HepG2 (cell line): Measurements from ENCODE around the gene PYGO1. TPM values are rescaled to one million over a fixed set of nuclear protein-coding genes. Genes with fewer than 3 reads are reported as not detected.

Source experiments
- ATAC-seq: fragments of 200-7000 bp; cut with Tn5 transposase; 3 replicates; pipeline ENCODE4 v1.9.1; 2020; ENCODE audit warnings: mild to moderate bottlenecking, moderate library complexity
- BruUV-seq: library from RNA; stranded (reverse); fragments of 400-500 nt; replicated peaks from 2 replicates; lab custom pipeline; 2021; lab: Mats Ljungman, UMichigan
- CTCF ChIA-PET: fragments of 300-600 bp; formaldehyde crosslinking; extraction: SDS; loops from one replicate; lab custom pipeline; 2021; ENCODE audit warnings: low total read pairs, inconsistent platforms, low intra/inter-chr PET ratio; lab: Yijun Ruan, JAX
- POLR2A ChIA-PET: fragments of 350-600 bp; sonication (Branson Sonifier 250); formaldehyde crosslinking; loops from one replicate; lab custom pipeline; 2020; ENCODE audit warnings: antibody characterized with exemption, inconsistent platforms; lab: Yijun Ruan, JAX
- DNase-seq: peaks from one replicate; pipeline ENCODE4 v3.0.0-alpha.2; 2015; ENCODE audit warnings: low spot score
- FAIRE-seq: peaks from 3 replicates; lab custom pipeline; 2011; peaks lifted over from hg19 to GRCh38; lab: Jason Lieb, UNC
- H2AFZ ChIP-seq: one replicate; pipeline ENCODE4 v1.6.1; 2011; ENCODE audit warnings: low read length, inconsistent platforms
- H3K27ac ChIP-seq: fragments of 300-600 bp; 3 replicates; pipeline ENCODE4 v1.8.0; 2011; ENCODE audit warnings: mixed run types, mild to moderate bottlenecking, mixed read lengths, low read length, inconsistent platforms; ENCODE audit not compliant: insufficient read depth; ENCODE audit errors: extremely low read length
- H3K27me3 ChIP-seq, 2 experiments: fragments of 200-600 bp in 1 of 2; 2 replicates in 1 of 2; 3 replicates in 1 of 2; pipeline versions ENCODE4 v1.6.0 to v1.8.0; 2011; ENCODE audit warnings: low read length in 2 of 2, mild to moderate bottlenecking in 2 of 2, moderate library complexity in 2 of 2, inconsistent platforms in 1 of 2; ENCODE audit not compliant: insufficient read depth in 2 of 2, control insufficient read depth in 1 of 2
- H3K36me3 ChIP-seq, 2 experiments: fragments of 200-600 bp in 1 of 2; replicated peaks in 1 of 2; 2 replicates in 1 of 2; 3 replicates in 1 of 2; pipeline versions ENCODE4 v1.5.1 to v1.8.0; 2011; ENCODE audit warnings: low read length in 2 of 2, inconsistent platforms in 1 of 2; ENCODE audit not compliant: insufficient read depth in 2 of 2, control insufficient read depth in 1 of 2
- H3K4me1 ChIP-seq: 2 replicates; pipeline ENCODE4 v1.5.1; 2012; ENCODE audit warnings: low read length, inconsistent platforms; ENCODE audit not compliant: insufficient read depth
- H3K4me2 ChIP-seq: 2 replicates; pipeline ENCODE4 v1.6.0; 2011; ENCODE audit warnings: low read depth, low read length, inconsistent platforms
- H3K4me3 ChIP-seq, 3 experiments: fragments of 200-600 bp in 1 of 3; sonication (generic), shearing (Covaris generic) in 1 of 3; replicated peaks in 1 of 3; 2 replicates each; pipeline ENCODE4 v1.5.1; 2011 to 2016; ENCODE audit warnings: low read length in 3 of 3, inconsistent platforms in 2 of 3, low read depth in 2 of 3, mild to moderate bottlenecking in 2 of 3, control low read depth in 1 of 3, mixed read lengths in 1 of 3; ENCODE audit not compliant: insufficient read depth in 1 of 3
- H3K79me2 ChIP-seq: one replicate; pipeline ENCODE4 v1.6.1; 2011; ENCODE audit warnings: low read length, inconsistent platforms; ENCODE audit not compliant: insufficient read depth
- H3K9ac ChIP-seq: 2 replicates; pipeline ENCODE4 v1.6.0; 2011; ENCODE audit warnings: mild to moderate bottlenecking, low read depth, low read length, inconsistent platforms; ENCODE audit not compliant: insufficient read depth
- H3K9me3 ChIP-seq: 2 replicates; pipeline ENCODE4 v1.5.1; 2012; ENCODE audit warnings: mild to moderate bottlenecking, low read length
- H4K20me1 ChIP-seq: 2 replicates; pipeline ENCODE4 v1.6.0; 2011; ENCODE audit warnings: inconsistent platforms, mild to moderate bottlenecking, low read length, moderate library complexity; ENCODE audit not compliant: insufficient read depth
- ARID4A ChIP-seq: sonication (generic); formaldehyde crosslinking; IDR thresholded peaks from 2 replicates; pipeline ENCODE4 v1.5.0; 2020; ENCODE audit warnings: mild to moderate bottlenecking, missing genetic modification reagents, borderline replicate concordance
- ETV6 ChIP-seq: sonication (generic); formaldehyde crosslinking; conservative IDR thresholded peaks from 2 replicates; pipeline ENCODE4 v1.4.0; 2020; ENCODE audit warnings: missing genetic modification reagents
- HNF4G ChIP-seq, 2 experiments: sonication (generic) in 1 of 2; formaldehyde crosslinking in 1 of 2; IDR thresholded peaks; 2 replicates each; pipeline versions ENCODE4 v1.4.0 to v1.6.1; 2011 to 2020; ENCODE audit warnings: borderline replicate concordance in 2 of 2, low read depth in 2 of 2, mild to moderate bottlenecking in 2 of 2, low read length in 1 of 2, missing genetic modification reagents in 1 of 2, moderate library complexity in 1 of 2
- NFATC3 ChIP-seq: sonication (generic); formaldehyde crosslinking; IDR thresholded peaks from 2 replicates; pipeline ENCODE4 v1.5.1; 2020; ENCODE audit warnings: mild to moderate bottlenecking, missing genetic modification reagents
- ZBTB49 ChIP-seq: sonication (generic); formaldehyde crosslinking; IDR thresholded peaks from 2 replicates; pipeline ENCODE4 v1.4.0; 2020; ENCODE audit warnings: missing genetic modification reagents, borderline replicate concordance
- ZC3H4 ChIP-seq: sonication (generic); formaldehyde crosslinking; IDR thresholded peaks from 2 replicates; pipeline ENCODE4 v1.4.0; 2020; ENCODE audit warnings: missing genetic modification reagents, borderline replicate concordance
- ZNF34 ChIP-seq: sonication (generic); formaldehyde crosslinking; IDR thresholded peaks from 2 replicates; pipeline ENCODE4 v1.4.0; 2020; ENCODE audit warnings: mild to moderate bottlenecking, missing genetic modification reagents, borderline replicate concordance
- ZNF44 ChIP-seq: sonication (generic); formaldehyde crosslinking; IDR thresholded peaks from 2 replicates; pipeline ENCODE4 v1.5.1; 2020; ENCODE audit warnings: mild to moderate bottlenecking, missing genetic modification reagents
- ZNF672 ChIP-seq: sonication (generic); formaldehyde crosslinking; IDR thresholded peaks from 2 replicates; pipeline ENCODE4 v1.8.1; 2022; ENCODE audit warnings: missing genetic modification reagents
- ZNF775 ChIP-seq: sonication (generic); formaldehyde crosslinking; IDR thresholded peaks from 2 replicates; pipeline ENCODE4 v1.4.0; 2020; ENCODE audit warnings: missing genetic modification reagents, mild to moderate bottlenecking, moderate library complexity, borderline replicate concordance
- ZNF839 ChIP-seq: sonication (generic); formaldehyde crosslinking; IDR thresholded peaks from 2 replicates; pipeline ENCODE4 v1.4.0; 2020; ENCODE audit warnings: missing genetic modification reagents, mild to moderate bottlenecking, borderline replicate concordance
- WGBS: methylation state at CpG from one replicate; pipeline ENCODE4 v1.1.6; 2017; ENCODE audit warnings: low lambda C conversion rate; 5-methylcytosine and 5-hydroxymethylcytosine counted together
- in situ Hi-C: cut with HindIII; loops from 2 replicates; pipeline ENCODE4 v1.10.0; 2017; ENCODE audit warnings: low pct_unique_long_range_greater_than_20kb; ENCODE audit not compliant: extremely low pct_ligation_motif_present
- intact Hi-C: fragments of 100-400 bp; cut with micrococcal nuclease; formaldehyde crosslinking; loops from one replicate; pipeline ENCODE4 v1.10.0; 2022; ENCODE audit not compliant: unreplicated experiment
- polyA plus RNA-seq, 8 experiments: library from polyadenylated mRNA; depleted of rRNA in 3 of 8; stranded (reverse) in 7 of 8; unstranded in 1 of 8; fragments of >200 nt; fragmentation: Illumina TruSeq in 4 of 8; extraction: Trizol in 4 of 8; gene quantifications; 2 replicates each; pipeline versions ENCODE4 v1.2.1 to v1.2.3, GENCODE V29; 2011 to 2016; ENCODE audit warnings: low read depth in 4 of 8, missing spikeins in 1 of 8, mixed read lengths in 1 of 8; ENCODE audit not compliant: insufficient read depth in 1 of 8
- total RNA-seq, 5 experiments: library from RNA; depleted of rRNA; stranded (reverse); fragments of >200 nt; fragmentation: Illumina TruSeq; extraction: Trizol; gene quantifications; 2 replicates each; pipeline ENCODE4 v1.2.3, GENCODE V29; 2016; ENCODE audit warnings: low read depth in 1 of 5

The PYGO1 gene
- total and polyA plus RNA-seq, 2 of the 13 experiments (the other 11 are each of a cell fraction or from before 2014, with no cell fraction given): 1.1 to 1.8 TPM

DNA sequence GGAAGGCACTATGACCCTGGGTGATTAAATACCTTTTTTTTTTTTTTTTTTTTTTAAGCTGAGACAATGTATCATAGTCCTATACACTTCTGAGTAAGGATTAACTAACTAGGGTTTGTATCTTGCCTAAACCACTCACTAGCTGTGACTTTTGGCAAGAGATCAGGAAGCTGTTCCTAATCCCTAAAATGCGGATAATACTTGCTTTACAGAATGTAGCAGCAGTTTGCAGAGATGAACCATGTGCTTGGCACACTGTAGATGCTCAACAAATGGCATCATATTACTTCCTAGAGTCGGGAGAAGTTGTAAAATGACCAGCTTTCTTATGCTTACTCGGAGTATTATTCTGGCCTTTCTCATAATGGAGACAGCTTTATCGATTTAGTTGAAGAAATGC is 25.6 kb upstream of the PYGO1 start (continued):
- no peak for TF ChIP-seq ZBTB49

GRCh38 chr15:55606214-55606613 is 18.1 kb upstream of the PYGO1 start:
- no peak for DNase-seq
- no peaks in the 10 kb centered on the region for H3K27me3 ChIP-seq
- WGBS: 35% methylated on average over 5 of the region's 5 CpGs
- BruUV-seq: no TSS peak
- CTCF ChIA-PET: no interaction called here
- no peak overlapping the region for H3K27ac ChIP-seq
- H2AFZ ChIP-seq: no peak overlapping the region
- in situ Hi-C loops (no loop called here), intact Hi-C loops (no loop called here)
- H3K4me1 ChIP-seq: no peaks in the 10 kb centered on the region
- no peak overlapping the region for H3K4me2 ChIP-seq
- H3K36me3 ChIP-seq: no peaks in the 10 kb centered on the region
- ATAC-seq: no peak
- no peak for FAIRE-seq
- H3K79me2 ChIP-seq: no peaks in the 10 kb centered on the region
- H3K9ac ChIP-seq: no peak overlapping the region
- POLR2A ChIA-PET: no interaction called here
- H3K4me3 ChIP-seq: no peak overlapping the region
- H3K9me3 ChIP-seq: no peaks in the 10 kb centered on the region
- H4K20me1 ChIP-seq: no peaks in the 10 kb centered on the region
- TF ChIP-seq ZBTB49 (no peak), ZNF775 (CRISPR knock-in tag) (no peak), ZNF44 (CRISPR knock-in tag) (no peak), ZNF839 (CRISPR knock-in tag) (no peak), NFATC3 (CRISPR knock-in tag) (no peak), ETV6 (CRISPR knock-in tag) (no peak), ZC3H4 (CRISPR knock-in tag) (no peak), ZNF672 (CRISPR knock-in tag) (no peak), ARID4A (CRISPR knock-in tag) (no peak), ZNF34 (CRISPR knock-in tag) (no peak), HNF4G (IDR thresholded peaks at IDR 0.05; ENCODE audit: borderline replicate concordance, low read depth, low read length) (no peak), HNF4G (CRISPR knock-in tag; IDR thresholded peaks at IDR 0.05; ENCODE audit: borderline replicate concordance, low read depth) (no peak)
